Measurements from ENCODE around the gene TRIM62.

DNA sequence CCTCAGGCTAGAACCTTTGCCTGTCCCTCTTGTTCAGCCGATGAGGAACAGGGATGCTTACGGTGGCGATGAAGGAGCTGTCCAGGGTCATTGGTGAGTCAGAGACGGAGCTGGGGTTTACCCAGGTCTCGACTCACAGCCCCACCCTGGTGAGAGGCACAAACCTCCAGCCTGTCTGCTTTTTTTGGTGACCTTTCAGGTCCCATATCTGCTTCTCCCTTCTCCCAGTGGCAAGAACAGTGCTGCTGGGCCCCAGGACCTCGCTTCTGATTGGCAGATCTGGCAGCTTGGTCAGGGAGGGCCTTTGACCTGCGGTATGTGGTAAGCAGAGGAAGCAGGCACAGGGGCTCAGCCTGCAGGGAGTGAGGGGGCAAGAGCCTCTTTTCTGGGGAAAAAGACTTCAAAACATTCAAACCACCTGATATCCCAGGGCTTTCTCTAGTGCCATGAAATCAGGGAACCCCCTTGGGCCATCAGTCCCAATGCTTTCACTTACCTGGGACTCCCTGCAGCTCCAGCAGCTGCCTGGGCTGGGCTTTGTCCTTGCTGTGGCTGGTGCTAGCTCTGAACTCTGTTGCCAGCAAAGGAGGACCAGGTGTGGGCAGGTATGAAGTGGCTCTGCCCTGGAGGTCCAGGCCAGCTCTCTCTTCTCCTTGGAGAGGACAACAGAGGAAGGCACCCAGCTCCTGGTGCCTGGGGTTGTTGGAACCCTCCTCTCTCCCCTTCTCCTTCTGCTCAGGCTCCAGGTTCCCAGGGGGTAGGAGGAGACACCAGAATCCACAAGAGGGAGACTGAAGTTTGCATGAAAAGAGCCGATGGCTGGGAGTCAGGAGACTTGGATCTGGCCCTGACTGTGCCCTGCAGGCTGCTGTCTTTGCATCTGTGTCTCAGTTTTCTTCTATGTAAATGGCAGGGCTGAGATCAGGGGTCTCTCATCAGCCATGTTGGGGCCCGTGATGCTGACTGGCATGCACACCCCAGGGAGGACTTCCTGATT, 41.4 kb downstream of the TRIM62 start:
- TF ChIP-seq POLR2A (IDR thresholded peaks at IDR 0.05; ENCODE audit: low read depth, low read length) (no peak), TAF1 (IDR thresholded peaks at IDR 0.05; ENCODE audit: low read depth, low read length) (no peak), POLR2AphosphoS5 (IDR thresholded peaks at IDR 0.05; ENCODE audit: low read depth, low read length) (no peak), SPI1 (IDR thresholded peaks at IDR 0.05; ENCODE audit: low read depth, low read length) (no peak)

Measured in GM12891 (cell line).